Activated B cell treated with CpG ODN at 0.5 μM for 24 hours (primary cell): Measurements from ENCODE around the gene KLC3. TPM values are rescaled to one million over a fixed set of nuclear protein-coding genes. Genes with fewer than 3 reads are reported as not detected.

ENCODE experiments used
- ATAC-seq: fragments of 200-7000 bp; cut with Tn5 transposase; one replicate; pipeline ENCODE4 v1.10.0; 2021; ENCODE audit warnings: low read depth, mild to moderate bottlenecking, moderate library complexity
- CTCF ChIA-PET: fragments of 350-600 bp; sonication (Branson Sonifier 250); formaldehyde crosslinking; loops from one replicate; lab custom pipeline; 2021; ENCODE audit warnings: antibody characterized with exemption; lab: Charles Lee
- POLR2A ChIA-PET: fragments of 350-600 bp; sonication (Branson Sonifier 250); formaldehyde crosslinking; loops from one replicate; lab custom pipeline; 2021; ENCODE audit warnings: antibody characterized with exemption; lab: Charles Lee
- DNase-seq: peaks from one replicate; pipeline ENCODE4 v3.0.0; 2022
- H3K27ac Mint-ChIP-seq: one replicate; pipeline ENCODE4 v1.8.0; 2020; ENCODE audit warnings: mixed read lengths
- H3K27me3 Mint-ChIP-seq: one replicate; pipeline ENCODE4 v1.8.0; 2021; ENCODE audit warnings: mixed read lengths
- H3K36me3 Mint-ChIP-seq: one replicate; pipeline ENCODE4 v1.8.0; 2021; ENCODE audit warnings: low read depth, mixed read lengths
- H3K4me1 Mint-ChIP-seq: one replicate; pipeline ENCODE4 v1.8.0; 2021; ENCODE audit warnings: mixed read lengths
- H3K4me3 Mint-ChIP-seq: one replicate; pipeline ENCODE4 v1.8.0; 2020; ENCODE audit warnings: mild to moderate bottlenecking, mixed read lengths
- H3K9me3 Mint-ChIP-seq: one replicate; pipeline ENCODE4 v1.8.0; 2020; ENCODE audit warnings: mixed read lengths
- CTCF ChIP-seq: fragments of 200-600 bp; IDR thresholded peaks from one replicate; pipeline ENCODE4 v1.8.0; 2022; ENCODE audit warnings: antibody characterized with exemption, mild to moderate bottlenecking
- intact Hi-C: fragments of 100-400 bp; cut with micrococcal nuclease; formaldehyde crosslinking; loops from one replicate; pipeline ENCODE4 v1.15.1; 2024
- total RNA-seq: library from RNA; stranded (reverse); gene quantifications from 2 replicates; pipeline ENCODE4 v1.2.3, GENCODE V29; 2022

KLC3 gene
- total RNA-seq, 1 donor from 2014 or later: not detected

- no peak overlapping the region for H3K4me3 Mint-ChIP-seq
- H3K9me3 Mint-ChIP-seq: no peaks in the 10 kb centered on the region
- no peak overlapping the region for H3K27ac Mint-ChIP-seq
- no peak for DNase-seq
- no peak for ATAC-seq
- intact Hi-C loops: no loop called here
- ChIA-PET CTCF (no interaction called here), POLR2A (no interaction called here)
- H3K4me1 Mint-ChIP-seq: no peaks in the 10 kb centered on the region
- peaks cover 22% of the 10 kb centered on the region for H3K36me3 Mint-ChIP-seq
- H3K27me3 Mint-ChIP-seq: peaks cover 5% of the 10 kb centered on the region
- no peak for TF ChIP-seq CTCF
Measured at GRCh38 chr19:45349430-45349941, 8.9 kb downstream of the KLC3 start.

- Mint-ChIP-seq H3K36me3 (peaks cover 27% of the 10 kb centered on the region), H3K27me3 (peaks cover 5% of the 10 kb centered on the region), H3K4me1 (no peaks in the 10 kb centered on the region), H3K4me3 (no peak overlapping the region), H3K27ac (no peak overlapping the region), H3K9me3 (no peaks in the 10 kb centered on the region)
- TF ChIP-seq CTCF: no peak
- POLR2A ChIA-PET: no interaction called here
- intact Hi-C loops: no loop called here
- DNase-seq (no peak), ATAC-seq (no peak)
- CTCF ChIA-PET: no interaction called here
Measured at GRCh38 chr19:45350477-45351058, 10.0 kb downstream of the KLC3 start.

- ATAC-seq: no peak
- Mint-ChIP-seq H3K27ac (no peak overlapping the region), H3K36me3 (peaks cover 32% of the 10 kb centered on the region), H3K4me3 (no peak overlapping the region), H3K27me3 (no peaks in the 10 kb centered on the region), H3K9me3 (no peaks in the 10 kb centered on the region), H3K4me1 (no peaks in the 10 kb centered on the region)
- POLR2A ChIA-PET: no interaction called here
- intact Hi-C loops: no loop called here
- CTCF ChIA-PET: no interaction called here
- DNase-seq: no peak
- TF ChIP-seq CTCF: no peak
Measured at GRCh38 chr19:45351401-45351952, 10.9 kb downstream of the KLC3 start.

- H3K4me3 Mint-ChIP-seq: no peak overlapping the region
- no peaks in the 10 kb centered on the region for H3K9me3 Mint-ChIP-seq
- no peak overlapping the region for H3K27ac Mint-ChIP-seq
- intact Hi-C loops: no loop called here
- ATAC-seq (no peak), DNase-seq (no peak)
- TF ChIP-seq CTCF: no peak
- H3K4me1 Mint-ChIP-seq: no peaks in the 10 kb centered on the region
- ChIA-PET CTCF (no interaction called here), POLR2A (no interaction called here)
- H3K27me3 Mint-ChIP-seq: no peaks in the 10 kb centered on the region
- peaks cover 36% of the 10 kb centered on the region for H3K36me3 Mint-ChIP-seq
Measured at GRCh38 chr19:45352062-45352461, 11.5 kb downstream of the KLC3 start.

DNA sequence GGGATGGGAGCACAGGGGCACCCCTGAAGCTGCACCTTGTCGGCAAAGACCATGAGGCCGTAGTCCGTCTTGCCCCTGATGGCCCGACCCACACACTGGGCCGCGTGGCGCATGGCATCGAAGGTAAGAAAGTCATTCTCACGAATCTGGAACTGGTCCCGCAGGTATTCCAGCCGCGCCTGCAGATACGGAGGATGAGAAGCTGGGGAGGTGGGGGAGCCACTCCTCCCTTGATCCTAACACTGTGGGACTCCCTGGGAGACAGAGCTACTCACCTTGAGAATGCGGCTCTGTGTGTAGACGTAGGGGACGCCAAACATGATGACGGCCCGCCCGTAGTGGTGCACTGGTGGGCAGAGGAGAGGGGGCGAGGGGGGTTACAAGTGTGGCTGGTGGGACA is 11.9 kb downstream of the KLC3 start:
- Mint-ChIP-seq H3K27me3 (no peaks in the 10 kb centered on the region), H3K36me3 (peaks cover 39% of the 10 kb centered on the region), H3K9me3 (no peaks in the 10 kb centered on the region), H3K4me3 (no peak overlapping the region), H3K27ac (no peak overlapping the region), H3K4me1 (no peaks in the 10 kb centered on the region)
- ATAC-seq: no peak
- intact Hi-C loops: no loop called here
- CTCF ChIA-PET: no interaction called here
- POLR2A ChIA-PET: no interaction called here
- DNase-seq: no peak
- no peak for TF ChIP-seq CTCF
